ENCODE results near the gene RGS13.

Gene RGS13

GRCh38 chr1:192689459-192689858 lies 53.5 kb downstream of the RGS13 start:
- DNase-seq: no peak

- no peak for DNase-seq
These were observed 55.1 kb downstream of the RGS13 start for GRCh38 chr1:192691041-192691440.

GRCh38 chr1:192696082-192696481 lies 60.1 kb downstream of the RGS13 start:
- no peak for DNase-seq

GRCh38 chr1:192697771-192698170 lies 61.8 kb downstream of the RGS13 start:
- no peak for DNase-seq

GRCh38 chr1:192698731-192699130 lies 62.8 kb downstream of the RGS13 start:
- no peak for DNase-seq

GRCh38 chr1:192700834-192701271 lies 64.9 kb downstream of the RGS13 start:
- no peak for DNase-seq

- no peak for DNase-seq
These were observed 66.4 kb downstream of the RGS13 start for GRCh38 chr1:192702212-192702902.

- no peak for DNase-seq
These were observed 67.6 kb downstream of the RGS13 start for GRCh38 chr1:192703283-192704206.

- no peak for DNase-seq
These were observed 69.6 kb downstream of the RGS13 start for GRCh38 chr1:192705510-192705909.

- no peak for DNase-seq
These were observed 71.0 kb downstream of the RGS13 start for GRCh38 chr1:192706936-192707335.

- DNase-seq: no peak
These were observed 72.1 kb downstream of the RGS13 start for GRCh38 chr1:192707978-192708547.

GRCh38 chr1:192709544-192709943 lies 73.6 kb downstream of the RGS13 start:
- DNase-seq: no peak

All from activated CD8-positive, alpha-beta memory T cell treated with anti-CD3 and anti-CD28 coated beads, Interleukin-2, amount 50 U/mL, for 4 hours (primary cell).